Lower lobe of right lung (tissue), 2 donors: ENCODE data around the gene CD2AP. TPM values are rescaled to one million over a fixed set of nuclear protein-coding genes. Genes with fewer than 3 reads are reported as not detected.
A peak's percentile ranks its signal among the peaks of the same experiment; 100 is the strongest.
"Not testable (repeated sequence)": the region's sequence is repeated elsewhere in the genome, so short reads cannot be mapped to it uniquely, and the experiment has no call there.

ENCODE experiments used
- ATAC-seq, 2 donors: fragments of 200-7000 bp; cut with Tn5 transposase; one replicate each; pipeline ENCODE4 v1.9.1; 2020 to 2022; ENCODE audit warnings: mild to moderate bottlenecking in 2 of 2, moderate library complexity in 2 of 2
- DNase-seq: peaks from one replicate; pipeline ENCODE4 v3.0.0-alpha.2; 2020
- H3K27ac ChIP-seq: fragments of 200-600 bp; one replicate; pipeline ENCODE4 v1.8.0; 2022
- H3K27me3 ChIP-seq: fragments of 200-600 bp; one replicate; pipeline ENCODE4 v1.8.0; 2022; ENCODE audit warnings: low read depth
- H3K36me3 ChIP-seq: fragments of 200-600 bp; one replicate; pipeline ENCODE4 v1.8.0; 2022; ENCODE audit warnings: mild to moderate bottlenecking
- H3K4me1 ChIP-seq: fragments of 200-600 bp; one replicate; pipeline ENCODE4 v1.8.0; 2022
- H3K4me3 ChIP-seq: fragments of 200-600 bp; one replicate; pipeline ENCODE4 v1.8.0; 2022; ENCODE audit warnings: mild to moderate bottlenecking
- H3K9me3 ChIP-seq: fragments of 200-600 bp; one replicate; pipeline ENCODE4 v1.8.0; 2022
- intact Hi-C: fragments of 100-400 bp; cut with DNase I; formaldehyde crosslinking; loops from one replicate; pipeline ENCODE4 v1.11.0; 2022
- total RNA-seq: library from RNA; stranded (reverse); fragmentation: NEBNext Ultra II Directional; extraction: Animal tissue kit (Norgen Biotek cat#: 25700); gene quantifications from one replicate; pipeline ENCODE4 v1.2.1, GENCODE V29; 2021
- TF ChIP-seq, protein P1 (sequence below): fragments of 200-600 bp; IDR thresholded peaks from one replicate; pipeline ENCODE4 v1.8.0; 2022; ENCODE audit warnings: antibody characterized with exemption, mild to moderate bottlenecking
- donor health status: DM: no; HTN: yes; CAD: no; lungs with severe emphysema.

The CD2AP gene
- total RNA-seq, 1 donor from 2014 or later: 38.1 TPM

DNA sequence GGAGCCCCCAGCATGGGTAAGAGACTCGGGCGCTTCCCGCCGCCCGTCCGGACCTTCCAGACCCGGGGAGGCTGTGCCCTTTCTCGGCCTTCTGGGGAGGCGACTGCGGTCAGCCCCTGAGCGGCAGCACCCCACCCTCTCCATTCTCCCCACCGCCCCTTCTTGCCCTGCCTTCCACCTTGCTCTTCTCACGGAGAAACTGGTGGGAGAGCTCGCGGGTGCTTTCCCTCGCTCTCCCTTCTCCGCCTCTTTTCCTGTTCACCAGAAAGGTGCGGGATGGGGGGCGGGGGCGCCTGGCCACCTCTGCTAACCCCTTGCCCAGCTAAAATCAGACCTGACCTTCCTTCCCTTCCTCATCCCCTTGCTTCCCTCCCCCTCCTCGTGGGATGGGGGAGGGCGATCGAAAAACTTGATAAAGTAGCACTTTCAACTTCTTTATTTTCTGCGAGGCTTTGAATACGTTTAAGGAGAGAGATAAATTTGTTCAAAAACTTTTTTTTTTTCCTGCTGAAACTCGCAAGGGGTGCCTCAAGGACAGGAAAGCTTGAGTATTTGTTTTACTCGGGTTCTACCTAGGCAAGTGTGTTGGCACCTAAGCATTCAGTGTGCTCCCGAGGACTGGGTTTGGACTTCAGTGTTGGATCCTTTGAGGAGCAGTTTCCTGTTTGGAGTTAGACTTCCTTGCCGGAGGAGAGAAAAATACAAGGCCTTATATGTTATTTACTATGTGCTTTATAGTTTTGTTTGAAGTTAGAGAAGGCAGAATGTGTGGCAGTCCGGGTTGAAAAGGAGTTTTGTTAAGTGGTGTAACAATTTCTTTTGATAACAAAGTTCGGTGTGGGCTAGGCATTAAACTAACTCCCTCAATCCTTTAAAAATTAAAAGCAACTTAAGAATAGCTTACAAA is 897 bp downstream of the CD2AP start:
- ATAC-seq (peak; percentile 2 to 60), DNase-seq (no peak)
- Histone ChIP-seq H3K27me3 (no peaks in the 10 kb centered on the region), H3K4me3 (peak overlapping the region; percentile 85), H3K36me3 (no peaks in the 10 kb centered on the region), H3K27ac (peak overlapping the region; percentile 91), H3K9me3 (no peaks in the 10 kb centered on the region), H3K4me1 (peaks cover 41% of the 10 kb centered on the region)
- intact Hi-C loops: no loop called here
- TF ChIP-seq, protein P1, sequence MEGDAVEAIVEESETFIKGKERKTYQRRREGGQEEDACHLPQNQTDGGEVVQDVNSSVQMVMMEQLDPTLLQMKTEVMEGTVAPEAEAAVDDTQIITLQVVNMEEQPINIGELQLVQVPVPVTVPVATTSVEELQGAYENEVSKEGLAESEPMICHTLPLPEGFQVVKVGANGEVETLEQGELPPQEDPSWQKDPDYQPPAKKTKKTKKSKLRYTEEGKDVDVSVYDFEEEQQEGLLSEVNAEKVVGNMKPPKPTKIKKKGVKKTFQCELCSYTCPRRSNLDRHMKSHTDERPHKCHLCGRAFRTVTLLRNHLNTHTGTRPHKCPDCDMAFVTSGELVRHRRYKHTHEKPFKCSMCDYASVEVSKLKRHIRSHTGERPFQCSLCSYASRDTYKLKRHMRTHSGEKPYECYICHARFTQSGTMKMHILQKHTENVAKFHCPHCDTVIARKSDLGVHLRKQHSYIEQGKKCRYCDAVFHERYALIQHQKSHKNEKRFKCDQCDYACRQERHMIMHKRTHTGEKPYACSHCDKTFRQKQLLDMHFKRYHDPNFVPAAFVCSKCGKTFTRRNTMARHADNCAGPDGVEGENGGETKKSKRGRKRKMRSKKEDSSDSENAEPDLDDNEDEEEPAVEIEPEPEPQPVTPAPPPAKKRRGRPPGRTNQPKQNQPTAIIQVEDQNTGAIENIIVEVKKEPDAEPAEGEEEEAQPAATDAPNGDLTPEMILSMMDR: no peak

DNA sequence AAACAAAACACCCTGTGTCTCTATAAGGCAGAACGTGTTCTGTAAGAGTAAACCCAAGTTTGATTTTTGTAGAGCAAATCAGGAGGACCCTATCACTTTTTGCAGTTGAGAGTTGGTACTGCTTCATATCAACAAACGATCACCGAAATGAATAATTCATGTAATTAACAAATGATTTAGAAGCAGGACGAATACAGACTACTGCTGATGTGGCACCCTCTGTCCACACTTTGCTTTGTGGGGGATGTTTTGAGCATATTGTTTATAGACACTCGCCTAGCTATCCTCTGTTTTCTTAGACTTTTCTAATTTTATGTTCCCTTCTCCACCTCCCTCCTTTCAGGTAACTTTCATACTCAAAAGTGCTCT is 1.5 kb downstream of the CD2AP start:
- no peaks in the 10 kb centered on the region for H3K27me3 ChIP-seq
- H3K36me3 ChIP-seq: no peaks in the 10 kb centered on the region
- DNase-seq: no peak
- TF ChIP-seq, protein P1: no peak
- H3K9me3 ChIP-seq: no peaks in the 10 kb centered on the region
- peaks cover 43% of the 10 kb centered on the region for H3K4me1 ChIP-seq
- peak overlapping the region; percentile 85 for H3K4me3 ChIP-seq
- no peak for ATAC-seq
- intact Hi-C loops: no loop called here
- H3K27ac ChIP-seq: peak overlapping the region; percentile 91

DNA sequence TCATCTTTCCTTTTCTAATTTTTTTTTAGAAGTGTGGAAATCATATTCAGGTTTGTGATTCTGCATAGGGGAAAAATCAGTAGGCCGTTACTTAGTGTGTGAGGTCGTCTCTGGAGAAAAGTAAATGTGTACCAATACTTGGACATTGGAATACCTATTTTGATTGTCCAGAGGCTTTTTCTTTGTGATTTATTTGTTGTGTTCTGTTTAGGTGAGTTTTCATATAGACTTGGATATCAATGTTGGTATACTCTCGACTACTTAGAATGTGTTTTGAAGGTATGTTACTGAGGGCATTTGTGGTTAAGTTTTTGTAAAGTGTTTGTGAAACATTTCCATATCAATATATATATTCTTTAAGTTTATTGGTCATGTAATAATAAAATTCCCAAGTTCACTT is 2.3 kb downstream of the CD2AP start:
- ATAC-seq: no peak
- H3K36me3 ChIP-seq: no peaks in the 10 kb centered on the region
- no peaks in the 10 kb centered on the region for H3K27me3 ChIP-seq
- TF ChIP-seq, protein P1: no peak
- H3K4me3 ChIP-seq: peak overlapping the region; percentile 85
- H3K9me3 ChIP-seq: no peaks in the 10 kb centered on the region
- intact Hi-C loops: no loop called here
- H3K27ac ChIP-seq: no peak overlapping the region
- H3K4me1 ChIP-seq: peaks cover 50% of the 10 kb centered on the region
- no peak for DNase-seq

DNA sequence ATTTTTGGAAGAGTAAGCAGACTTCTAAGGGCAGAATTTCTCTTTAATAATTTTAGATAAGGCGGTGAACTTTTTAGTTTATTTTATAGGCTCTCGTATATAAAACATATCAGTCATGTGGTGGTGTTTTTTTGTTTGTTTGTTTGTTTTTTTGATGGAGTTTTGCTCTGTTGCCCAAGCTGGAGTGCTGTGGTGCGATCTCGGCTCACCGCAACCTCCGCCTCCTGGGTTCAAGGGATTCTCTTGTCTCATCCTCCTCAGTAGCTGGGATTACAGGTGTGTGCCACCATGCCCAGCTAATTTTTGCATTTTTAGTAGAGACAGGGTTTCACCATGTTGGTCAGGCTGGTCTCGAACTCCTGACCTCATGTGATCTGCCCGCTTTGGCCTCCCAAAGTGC is 3.6 kb downstream of the CD2AP start:
- peaks cover 50% of the 10 kb centered on the region for H3K4me1 ChIP-seq
- H3K27ac ChIP-seq, H3K9me3 ChIP-seq, intact Hi-C loops, H3K4me3 ChIP-seq, ATAC-seq, H3K36me3 ChIP-seq, DNase-seq, H3K27me3 ChIP-seq: not testable (repeated sequence)

DNA sequence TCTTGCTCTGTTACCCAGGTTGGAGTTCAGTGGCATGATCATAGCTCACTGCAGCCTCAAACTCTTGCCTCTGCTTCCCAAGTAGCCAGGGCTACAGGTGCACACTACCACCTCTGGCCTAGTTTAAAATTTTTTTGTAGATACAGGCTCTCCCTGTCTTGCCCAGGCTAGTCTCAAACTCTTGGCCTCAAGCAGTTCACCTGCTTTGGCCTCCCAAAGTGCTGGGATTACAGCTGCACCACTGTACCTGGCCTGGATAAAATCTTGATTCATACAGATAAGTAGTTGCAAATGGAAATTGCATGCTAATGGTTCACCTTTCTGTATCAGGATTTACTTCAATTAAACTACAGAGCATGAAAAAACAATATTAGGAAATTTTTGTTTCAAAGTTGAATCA is 4.2 kb downstream of the CD2AP start:
- intact Hi-C loops: no loop called here
- Histone ChIP-seq H3K4me3 (no peak overlapping the region), H3K36me3 (no peaks in the 10 kb centered on the region), H3K27me3 (no peaks in the 10 kb centered on the region), H3K27ac (no peak overlapping the region), H3K9me3 (no peaks in the 10 kb centered on the region), H3K4me1 (peaks cover 48% of the 10 kb centered on the region)
- DNase-seq (no peak), ATAC-seq (no peak)
- TF ChIP-seq, protein P1: no peak

DNA sequence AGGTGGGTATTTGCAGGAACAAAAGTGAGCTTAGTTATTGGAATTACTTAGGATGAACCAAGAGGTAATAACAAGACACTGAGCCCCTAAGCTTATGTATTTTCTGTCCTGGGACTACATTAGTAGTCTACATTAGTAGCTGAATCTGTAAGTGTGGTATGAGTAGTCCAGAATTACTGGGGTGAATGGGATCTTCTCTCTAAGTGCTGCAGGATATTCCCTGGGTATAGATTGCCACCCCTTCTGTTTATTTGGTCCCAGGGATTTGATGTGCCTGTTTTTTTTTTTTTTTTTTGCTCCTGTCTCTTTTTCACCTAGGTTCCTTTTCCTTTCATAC is 5.9 kb downstream of the CD2AP start:
- H3K27me3 ChIP-seq: no peaks in the 10 kb centered on the region
- H3K9me3 ChIP-seq: no peaks in the 10 kb centered on the region
- H3K36me3 ChIP-seq: no peaks in the 10 kb centered on the region
- DNase-seq (no peak), ATAC-seq (no peak)
- intact Hi-C loops: no loop called here
- peaks cover 44% of the 10 kb centered on the region for H3K4me1 ChIP-seq
- H3K27ac ChIP-seq: no peak overlapping the region
- TF ChIP-seq, protein P1: no peak
- no peak overlapping the region for H3K4me3 ChIP-seq
